OCI-LY3 (cell line): ENCODE data around the gene TMEM135.

Source experiments
- H2AFZ ChIP-seq: fragments of 200-600, 300-600 bp; shearing (Covaris generic); 2 replicates; pipeline ENCODE4 v1.6.0; 2014; ENCODE audit warnings: antibody characterized with exemption, low read depth, low read length
- H3K27ac ChIP-seq: fragments of 200-600, 300-600 bp; sonication (generic); 2 replicates; pipeline ENCODE4 v1.5.1; 2014; ENCODE audit warnings: mild to moderate bottlenecking, low read length, moderate library complexity, mixed read lengths
- H3K27me3 ChIP-seq: fragments of 200-600, 300-600 bp; sonication (generic); 2 replicates; pipeline ENCODE4 v1.6.1; 2014; ENCODE audit warnings: low read depth, low read length, mixed read lengths
- H3K36me3 ChIP-seq: fragments of 200-600, 300-600 bp; sonication (generic); replicated peaks from 2 replicates; pipeline ENCODE3; 2014; ENCODE audit warnings: low read depth, low read length, mixed read lengths
- H3K4me1 ChIP-seq: fragments of 300-600, 200-600 bp; sonication (generic); 2 replicates; pipeline ENCODE4 v1.6.1; 2014; ENCODE audit warnings: low read length, mixed read lengths
- H3K4me2 ChIP-seq: fragments of 200-600, 300-600 bp; sonication (generic); 2 replicates; pipeline ENCODE4 v1.6.1; 2014; ENCODE audit warnings: low read length, mixed read lengths
- H3K4me3 ChIP-seq: fragments of 300-600, 200-600 bp; sonication (generic); 2 replicates; pipeline ENCODE4 v1.5.1; 2014; ENCODE audit warnings: antibody characterized with exemption, mild to moderate bottlenecking, low read length, moderate library complexity
- H3K79me2 ChIP-seq: fragments of 300-600, 200-600 bp; shearing (Covaris generic); 2 replicates; pipeline ENCODE4 v1.6.1; 2014; ENCODE audit warnings: mild to moderate bottlenecking, low read length, mixed read lengths
- H3K9ac ChIP-seq: fragments of 300-600, 200-600 bp; shearing (Covaris generic); 2 replicates; pipeline ENCODE4 v1.6.0; 2014; ENCODE audit warnings: mild to moderate bottlenecking, low read length, moderate library complexity
- H3K9me3 ChIP-seq: fragments of 200-600, 300-600 bp; shearing (Covaris generic); 2 replicates; pipeline ENCODE4 v1.6.1; 2014; ENCODE audit warnings: low read length, mixed read lengths; ENCODE audit not compliant: insufficient read depth
- H4K20me1 ChIP-seq: fragments of 200-600, 300-600 bp; sonication (generic); 2 replicates; pipeline ENCODE4 v1.6.1; 2016; ENCODE audit warnings: low read length, mixed read lengths; ENCODE audit not compliant: insufficient read depth
- CTCF ChIP-seq: fragments of 200-600, 300-600 bp; sonication (generic); IDR thresholded peaks from 2 replicates; pipeline ENCODE4 v1.5.1; 2014; ENCODE audit warnings: antibody characterized with exemption, low read length, low read depth
- EZH2phosphoT487 ChIP-seq: fragments of 200-600 bp; shearing (Covaris generic); IDR thresholded peaks from 2 replicates; pipeline ENCODE4 v1.6.1; 2018; ENCODE audit warnings: antibody characterized with exemption, mixed run types, low read depth

Gene TMEM135

GRCh38 chr11:87320123-87320522 is 282.4 kb downstream of the TMEM135 start:
- Histone ChIP-seq H3K36me3 (peaks cover 17% of the 10 kb centered on the region), H3K9me3 (no peaks in the 10 kb centered on the region), H3K4me3 (no peak overlapping the region), H3K27me3 (no peaks in the 10 kb centered on the region), H3K4me1 (peaks cover 17% of the 10 kb centered on the region), H3K79me2 (no peaks in the 10 kb centered on the region), H3K27ac (no peak overlapping the region), H3K9ac (no peak overlapping the region), H4K20me1 (no peaks in the 10 kb centered on the region), H2AFZ (no peak overlapping the region), H3K4me2 (no peak overlapping the region)
- no peak for TF ChIP-seq CTCF
- no peak for TF ChIP-seq EZH2phosphoT487

- H3K9ac ChIP-seq: no peak overlapping the region
- H3K79me2 ChIP-seq: no peaks in the 10 kb centered on the region
- no peak overlapping the region for H3K4me3 ChIP-seq
- H3K4me1 ChIP-seq: peaks cover 8% of the 10 kb centered on the region
- TF ChIP-seq CTCF (no peak), EZH2phosphoT487 (no peak)
- no peak overlapping the region for H2AFZ ChIP-seq
- H4K20me1 ChIP-seq: no peaks in the 10 kb centered on the region
- no peak overlapping the region for H3K27ac ChIP-seq
- no peaks in the 10 kb centered on the region for H3K9me3 ChIP-seq
- no peaks in the 10 kb centered on the region for H3K27me3 ChIP-seq
- H3K36me3 ChIP-seq: peaks cover 29% of the 10 kb centered on the region
- no peak overlapping the region for H3K4me2 ChIP-seq
Observed at GRCh38 chr11:87322568-87322967, 284.8 kb downstream of the TMEM135 start.

GRCh38 chr11:87323899-87324298 is 286.2 kb downstream of the TMEM135 start:
- Histone ChIP-seq H3K79me2 (no peaks in the 10 kb centered on the region), H3K36me3 (peaks cover 30% of the 10 kb centered on the region), H2AFZ (no peak overlapping the region), H3K9me3 (no peaks in the 10 kb centered on the region), H3K27me3 (no peaks in the 10 kb centered on the region), H3K4me3 (no peak overlapping the region), H3K4me2 (no peak overlapping the region), H4K20me1 (no peaks in the 10 kb centered on the region), H3K4me1 (peaks cover 8% of the 10 kb centered on the region), H3K27ac (no peak overlapping the region), H3K9ac (no peak overlapping the region)
- TF ChIP-seq EZH2phosphoT487 (no peak), CTCF (no peak)

GRCh38 chr11:87324817-87325489 is 287.2 kb downstream of the TMEM135 start:
- Histone ChIP-seq H2AFZ (no peak overlapping the region), H3K36me3 (peaks cover 29% of the 10 kb centered on the region)
- TF ChIP-seq CTCF (no peak), EZH2phosphoT487 (no peak)

More at GRCh38 chr11:87324817-87325489, 287.2 kb downstream of the TMEM135 start:
- Histone ChIP-seq H3K79me2 (no peaks in the 10 kb centered on the region), H3K9me3 (no peaks in the 10 kb centered on the region), H3K27ac (peak overlapping the region; percentile 24; the same call in 1 of the 2 replicates), H3K4me2 (no peak overlapping the region), H3K9ac (no peak overlapping the region), H3K4me3 (no peak overlapping the region), H3K27me3 (no peaks in the 10 kb centered on the region), H3K4me1 (peaks cover 8% of the 10 kb centered on the region), H4K20me1 (no peaks in the 10 kb centered on the region)
